GM23248 (cell line): ENCODE measurements around the gene APOC3. TPM values are rescaled to one million over a fixed set of nuclear protein-coding genes. Genes with fewer than 3 reads are reported as not detected.

Experiments
- DNase-seq: peaks from one replicate; pipeline ENCODE4 v3.0.0-alpha.2; 2015
- H2AFZ ChIP-seq: fragments of 200-600 bp; sonication (generic); 2 replicates; pipeline ENCODE4 v1.6.1; 2016; ENCODE audit warnings: antibody characterized with exemption
- H3F3A ChIP-seq: fragments of 200-600 bp; sonication (generic); 2 replicates; pipeline ENCODE4 v1.6.1; 2016; ENCODE audit warnings: mild to moderate bottlenecking, antibody characterized with exemption, mixed run types; ENCODE audit not compliant: insufficient read depth
- H3K27ac ChIP-seq: fragments of 200-600 bp; sonication (generic); 2 replicates; pipeline ENCODE4 v1.5.1; 2016; ENCODE audit warnings: mild to moderate bottlenecking
- H3K27me3 ChIP-seq: fragments of 200-600 bp; sonication (generic); replicated peaks from 2 replicates; pipeline ENCODE4 v1.6.1; 2016; ENCODE audit warnings: mild to moderate bottlenecking; ENCODE audit not compliant: insufficient read depth
- H3K36me3 ChIP-seq: fragments of 200-600 bp; sonication (generic); 2 replicates; pipeline ENCODE4 v1.6.1; 2016; ENCODE audit warnings: low read depth, mild to moderate bottlenecking
- H3K4me1 ChIP-seq: fragments of 200-600 bp; sonication (generic); 2 replicates; pipeline ENCODE4 v1.6.1; 2016; ENCODE audit warnings: mild to moderate bottlenecking; ENCODE audit not compliant: insufficient read depth
- H3K4me2 ChIP-seq: fragments of 200-600 bp; sonication (generic); one replicate; pipeline ENCODE4 v1.6.1; 2016; ENCODE audit warnings: mild to moderate bottlenecking; ENCODE audit not compliant: unreplicated experiment
- H3K4me3 ChIP-seq: fragments of 200-600 bp; sonication (generic); 2 replicates; pipeline ENCODE4 v1.5.1; 2016; ENCODE audit warnings: mild to moderate bottlenecking
- H3K79me2 ChIP-seq: fragments of 200-600 bp; sonication (generic); 2 replicates; pipeline ENCODE4 v1.6.1; 2016; ENCODE audit warnings: mild to moderate bottlenecking; ENCODE audit not compliant: insufficient read depth
- H3K9ac ChIP-seq: fragments of 200-600 bp; sonication (generic); 2 replicates; pipeline ENCODE4 v1.6.1; 2016; ENCODE audit warnings: mild to moderate bottlenecking
- H3K9me2 ChIP-seq: fragments of 200-600 bp; sonication (generic); 2 replicates; pipeline ENCODE4 v1.6.1; 2016; ENCODE audit warnings: mixed run types, mild to moderate bottlenecking, moderate library complexity; ENCODE audit not compliant: insufficient read depth
- H3K9me3 ChIP-seq: fragments of 200-600 bp; sonication (generic); one replicate; pipeline ENCODE4 v1.6.1; 2017; ENCODE audit warnings: low read depth
- H4K20me1 ChIP-seq: fragments of 200-600 bp; sonication (generic); 2 replicates; pipeline ENCODE4 v1.6.0; 2016; ENCODE audit not compliant: insufficient read depth
- EZH2 ChIP-seq: fragments of 200-600 bp; sonication (generic); IDR thresholded peaks from 2 replicates; pipeline ENCODE4 v1.6.1; 2018; ENCODE audit warnings: antibody characterized with exemption, mild to moderate bottlenecking; ENCODE audit not compliant: insufficient read depth, poor library complexity, severe bottlenecking
- EZH2phosphoT487 ChIP-seq: fragments of 200-600 bp; sonication (generic); IDR thresholded peaks from 2 replicates; pipeline ENCODE4 v1.6.1; 2018; ENCODE audit warnings: antibody characterized with exemption, moderate library complexity, mild to moderate bottlenecking, low read depth; ENCODE audit not compliant: insufficient read depth
- WGBS, 2 experiments: methylation state at CpG; one replicate each; pipeline ENCODE4 v1.1.6; 2015 to 2017; ENCODE audit warnings: low lambda C conversion rate in 2 of 2, low coverage in 1 of 2; ENCODE audit errors: missing lambda C conversion rate in 2 of 2; 5-methylcytosine and 5-hydroxymethylcytosine counted together
- in situ Hi-C: fragments of 300-500 bp; cut with MboI; formaldehyde crosslinking; loops from 2 replicates; pipeline ENCODE4 v1.15.0; 2020
- polyA plus RNA-seq: library from polyadenylated mRNA; unstranded; fragments of >200 nt; fragmentation: Nextera tagmentation; extraction: Ambion mirVana; gene quantifications from 2 replicates; pipeline ENCODE4 v1.2.1, GENCODE V29; 2016
- total RNA-seq: library from RNA; depleted of rRNA; stranded (reverse); fragments of >200 nt; shearing (Covaris generic); gene quantifications from 2 replicates; pipeline ENCODE4 v1.2.3, GENCODE V29; 2014

Gene APOC3
- total and polyA plus RNA-seq, 2 experiments from 2014 or later: not detected

DNA sequence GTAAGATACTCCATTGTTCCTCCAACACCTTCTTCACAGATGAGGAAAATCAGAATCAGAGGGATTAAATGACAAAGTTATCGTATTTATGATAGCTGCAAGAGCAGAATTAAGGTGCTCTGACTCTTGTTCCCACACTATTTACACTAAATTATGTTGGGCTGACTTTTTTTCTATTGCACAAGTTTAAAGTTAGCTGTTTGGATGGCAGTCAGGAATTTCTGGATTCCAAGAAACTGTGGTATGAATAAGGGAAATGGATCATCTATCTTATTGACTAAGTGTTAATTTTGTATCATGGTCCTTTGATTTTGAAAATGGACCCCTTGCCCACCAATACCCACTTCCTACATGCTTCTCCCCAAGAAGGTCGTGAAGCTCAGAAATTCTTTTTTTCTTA is 27.6 kb downstream of the APOC3 start:
- no peaks in the 10 kb centered on the region for H3K9me3 ChIP-seq
- no peak overlapping the region for H3K4me3 ChIP-seq
- peaks cover 7% of the 10 kb centered on the region; the same call in 1 of the 2 replicates for H3K79me2 ChIP-seq
- H2AFZ ChIP-seq: no peak overlapping the region
- H3K4me2 ChIP-seq: peak overlapping the region; percentile 42
- H3K9me2 ChIP-seq: no peaks in the 10 kb centered on the region
- H4K20me1 ChIP-seq: no peaks in the 10 kb centered on the region
- peaks cover 52% of the 10 kb centered on the region for H3F3A ChIP-seq
- H3K36me3 ChIP-seq: no peaks in the 10 kb centered on the region; the same call in 1 of the 2 replicates
- DNase-seq: peak; percentile 55
- TF ChIP-seq EZH2 (no peak), EZH2phosphoT487 (no peak)
- 94 to 95% methylated on average over 2 of the region's 2 CpGs for WGBS, 2 experiments
- H3K27me3 ChIP-seq: no peaks in the 10 kb centered on the region
- peaks cover 54% of the 10 kb centered on the region for H3K4me1 ChIP-seq
- no peak overlapping the region for H3K9ac ChIP-seq
- peak overlapping the region; percentile 5 for H3K27ac ChIP-seq
- in situ Hi-C loops: no loop called here

DNA sequence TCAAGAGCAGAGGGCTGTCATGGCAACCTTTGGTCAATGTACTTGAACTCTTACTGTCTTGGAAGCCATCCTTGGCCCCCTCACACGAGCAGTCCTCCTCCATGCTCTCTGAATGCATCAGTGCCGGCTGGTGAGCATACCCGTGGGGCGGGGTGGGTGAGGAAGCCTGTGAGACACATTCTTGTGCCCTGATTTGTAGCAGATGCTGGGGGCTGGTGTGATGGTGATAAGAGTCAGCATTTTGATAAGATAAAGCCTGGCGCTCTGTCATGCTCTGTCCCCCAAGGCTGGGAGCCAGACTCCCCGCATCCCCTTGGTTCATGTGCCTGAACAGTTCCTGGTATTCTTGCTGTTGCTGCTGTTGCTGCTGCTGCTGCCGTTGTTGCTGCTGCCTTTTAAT is 28.2 kb downstream of the APOC3 start:
- 79 to 86% methylated on average over 7 of the region's 7 CpGs for WGBS, 2 experiments
- Histone ChIP-seq H3F3A (peaks cover 52% of the 10 kb centered on the region), H3K4me3 (no peak overlapping the region), H3K36me3 (no peaks in the 10 kb centered on the region; the same call in 1 of the 2 replicates), H2AFZ (no peak overlapping the region), H3K27ac (no peak overlapping the region), H3K9ac (no peak overlapping the region), H3K27me3 (no peaks in the 10 kb centered on the region), H3K79me2 (peaks cover 7% of the 10 kb centered on the region; the same call in 1 of the 2 replicates), H3K9me3 (no peaks in the 10 kb centered on the region), H3K4me1 (peaks cover 54% of the 10 kb centered on the region), H3K4me2 (no peak overlapping the region), H4K20me1 (no peaks in the 10 kb centered on the region), H3K9me2 (no peaks in the 10 kb centered on the region)
- in situ Hi-C loops: no loop called here
- TF ChIP-seq EZH2: no peak
- TF ChIP-seq EZH2phosphoT487: no peak
- DNase-seq: no peak

DNA sequence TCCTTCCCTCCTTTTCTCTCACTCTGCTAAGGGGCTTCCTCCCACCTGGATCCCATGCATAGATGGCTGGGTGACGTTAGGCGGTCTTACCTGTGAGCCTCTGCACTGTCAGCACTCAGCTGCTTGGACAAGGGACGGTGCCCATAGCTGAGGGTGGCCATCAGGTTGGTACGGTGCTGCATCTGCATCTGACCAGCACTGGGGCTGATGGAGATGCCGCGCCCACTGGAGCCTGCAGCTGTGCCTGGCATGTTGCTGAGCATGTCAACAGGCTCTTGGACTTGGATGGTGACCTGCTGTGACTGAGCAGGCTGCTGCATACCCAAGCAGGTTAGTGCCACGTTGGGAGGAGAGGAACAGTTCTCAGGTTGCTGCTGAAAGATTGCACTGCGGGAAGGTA is 29.5 kb downstream of the APOC3 start:
- Histone ChIP-seq H3F3A (peaks cover 45% of the 10 kb centered on the region), H3K4me1 (peaks cover 53% of the 10 kb centered on the region), H3K27ac (no peak overlapping the region), H3K9me2 (no peaks in the 10 kb centered on the region), H3K27me3 (no peaks in the 10 kb centered on the region), H3K4me2 (no peak overlapping the region), H3K9ac (no peak overlapping the region), H3K36me3 (no peaks in the 10 kb centered on the region; the same call in 1 of the 2 replicates), H3K9me3 (no peaks in the 10 kb centered on the region), H3K4me3 (no peak overlapping the region), H4K20me1 (no peaks in the 10 kb centered on the region), H3K79me2 (peaks cover 7% of the 10 kb centered on the region; the same call in 1 of the 2 replicates), H2AFZ (no peak overlapping the region)
- DNase-seq: no peak
- TF ChIP-seq EZH2 (no peak), EZH2phosphoT487 (no peak)
- 94 to 95% methylated on average over 8 of the region's 8 CpGs for WGBS, 2 experiments
- in situ Hi-C loops: no loop called here

DNA sequence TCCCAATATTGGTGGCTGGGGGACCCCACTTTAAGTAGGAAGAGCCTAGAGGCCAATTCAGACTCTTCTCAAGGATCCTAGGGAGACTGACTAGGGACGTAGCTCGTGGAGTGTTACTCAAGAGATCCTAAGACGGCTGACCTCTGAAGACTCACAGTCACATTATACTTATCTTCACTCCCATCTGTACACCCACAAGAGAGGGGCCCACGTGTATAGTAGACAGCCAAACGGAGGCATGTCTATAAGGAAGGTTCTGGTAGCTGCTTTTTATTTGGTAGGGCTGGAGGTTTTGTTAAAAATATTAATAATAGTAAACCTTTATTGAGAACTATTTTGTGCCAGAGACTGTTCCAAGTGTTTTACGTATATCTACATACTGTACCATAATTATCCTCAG is 30.6 kb downstream of the APOC3 start:
- Histone ChIP-seq H3K4me1 (peaks cover 62% of the 10 kb centered on the region), H3K27me3 (no peaks in the 10 kb centered on the region), H3K79me2 (peaks cover 3% of the 10 kb centered on the region; the same call in 1 of the 2 replicates), H4K20me1 (no peaks in the 10 kb centered on the region), H3K9me2 (no peaks in the 10 kb centered on the region), H3F3A (peaks cover 50% of the 10 kb centered on the region), H3K4me3 (no peak overlapping the region), H3K4me2 (no peak overlapping the region), H3K9ac (no peak overlapping the region), H3K9me3 (no peaks in the 10 kb centered on the region), H3K36me3 (no peaks in the 10 kb centered on the region; the same call in 1 of the 2 replicates), H2AFZ (no peak overlapping the region), H3K27ac (no peak overlapping the region)
- 79 to 82% methylated on average over 6 of the region's 6 CpGs for WGBS, 2 experiments
- in situ Hi-C loops: no loop called here
- no peak for DNase-seq
- no peak for TF ChIP-seq EZH2
- TF ChIP-seq EZH2phosphoT487: no peak
